CD4-positive, alpha-beta T cell treated with Interleukin-15 for 1 hour (primary cell): ENCODE data around the gene TARS3.

ENCODE experiments used
- DNase-seq: peaks from one replicate; pipeline ENCODE4 v3.0.0-alpha.2; 2020

TARS3 gene

GRCh38 chr15:101619615-101619865 is 104.7 kb downstream of the TARS3 start:
- no peak for DNase-seq

GRCh38 chr15:101618851-101619614 is 105.2 kb downstream of the TARS3 start:
- no peak for DNase-seq

GRCh38 chr15:101618076-101618475 is 106.2 kb downstream of the TARS3 start:
- no peak for DNase-seq

- DNase-seq: no peak
Measured at GRCh38 chr15:101617390-101617965, 106.8 kb downstream of the TARS3 start.

GRCh38 chr15:101615986-101616848 is 108.1 kb downstream of the TARS3 start:
- DNase-seq: no peak

- DNase-seq: no peak
Measured at GRCh38 chr15:101615414-101615985, 108.8 kb downstream of the TARS3 start.

GRCh38 chr15:101614761-101615160 is 109.5 kb downstream of the TARS3 start:
- no peak for DNase-seq

GRCh38 chr15:101614001-101614585 is 110.2 kb downstream of the TARS3 start:
- no peak for DNase-seq

GRCh38 chr15:101613130-101614000 is 110.9 kb downstream of the TARS3 start:
- no peak for DNase-seq

- no peak for DNase-seq
Measured at GRCh38 chr15:101612676-101613075, 111.6 kb downstream of the TARS3 start.

- DNase-seq: no peak
Measured at GRCh38 chr15:101611580-101612299, 112.5 kb downstream of the TARS3 start.

- DNase-seq: no peak
Measured at GRCh38 chr15:101611007-101611406, 113.3 kb downstream of the TARS3 start.

GRCh38 chr15:101610611-101611000 is 113.7 kb downstream of the TARS3 start:
- no peak for DNase-seq

- no peak for DNase-seq
Measured at GRCh38 chr15:101609742-101610610, 114.3 kb downstream of the TARS3 start.

GRCh38 chr15:101608201-101608600 is 116.1 kb downstream of the TARS3 start:
- DNase-seq: no peak

GRCh38 chr15:101607108-101607507 is 117.2 kb downstream of the TARS3 start:
- no peak for DNase-seq

GRCh38 chr15:101604124-101604874 is 120.0 kb downstream of the TARS3 start:
- DNase-seq: no peak
